Parathyroid adenoma (tissue), 2 donors: ENCODE data around the gene PRPF19.

Source experiments
- H2AFZ ChIP-seq: fragments of 300-600 bp; sonication (generic); one replicate; pipeline ENCODE4 v1.7.0; 2017; ENCODE audit warnings: antibody characterized with exemption, mild to moderate bottlenecking
- H3K27ac ChIP-seq: fragments of 300-600 bp; sonication (generic); one replicate; pipeline ENCODE4 v1.7.0; 2017
- H3K27me3 ChIP-seq: fragments of 300-600 bp; sonication (generic); one replicate; pipeline ENCODE4 v1.7.0; 2017; ENCODE audit warnings: low read length; ENCODE audit not compliant: control insufficient read depth, insufficient read depth
- H3K36me3 ChIP-seq: fragments of 300-600 bp; sonication (generic); one replicate; pipeline ENCODE4 v1.7.0; 2017; ENCODE audit warnings: low read length; ENCODE audit not compliant: control insufficient read depth, insufficient read depth
- H3K4me1 ChIP-seq: fragments of 300-600 bp; sonication (generic); one replicate; pipeline ENCODE4 v1.7.0; 2017; ENCODE audit warnings: control low read depth
- H3K4me2 ChIP-seq: fragments of 300-600 bp; sonication (generic); one replicate; pipeline ENCODE4 v1.7.0; 2017; ENCODE audit warnings: low read length
- H3K4me3 ChIP-seq: fragments of 300-600 bp; sonication (generic); one replicate; pipeline ENCODE4 v1.7.0; 2017; ENCODE audit warnings: low read depth, low read length
- H3K79me2 ChIP-seq: fragments of 300-600 bp; sonication (generic); one replicate; pipeline ENCODE4 v1.7.0; 2017; ENCODE audit warnings: control low read depth
- H3K9ac ChIP-seq: fragments of 300-600 bp; sonication (generic); one replicate; pipeline ENCODE4 v1.7.0; 2017; ENCODE audit warnings: mild to moderate bottlenecking
- H3K9me3 ChIP-seq: fragments of 300-600 bp; sonication (generic); one replicate; pipeline ENCODE4 v1.7.0; 2017; ENCODE audit warnings: low read length; ENCODE audit not compliant: control insufficient read depth
- CTCF ChIP-seq: fragments of 300-600 bp; sonication (generic); IDR thresholded peaks from one replicate; pipeline ENCODE4 v1.7.0; 2017; ENCODE audit warnings: antibody characterized with exemption, mild to moderate bottlenecking
- donor health status: primary hyperparathyroidism.

The PRPF19 gene

GRCh38 chr11:60864856-60865513 lies 41.4 kb downstream of the PRPF19 start:
- Histone ChIP-seq H3K4me1 (peaks cover 14% of the 10 kb centered on the region), H3K9ac (no peak overlapping the region), H3K79me2 (no peaks in the 10 kb centered on the region), H2AFZ (no peak overlapping the region), H3K27me3 (no peaks in the 10 kb centered on the region), H3K4me3 (no peak overlapping the region), H3K9me3 (no peaks in the 10 kb centered on the region), H3K36me3 (no peaks in the 10 kb centered on the region), H3K4me2 (no peak overlapping the region), H3K27ac (no peak overlapping the region)
- no peak for TF ChIP-seq CTCF

- no peaks in the 10 kb centered on the region for H3K36me3 ChIP-seq
- H3K9ac ChIP-seq, result no peak overlapping the region
- no peaks in the 10 kb centered on the region for H3K79me2 ChIP-seq
- TF ChIP-seq CTCF, result no peak
- no peaks in the 10 kb centered on the region for H3K27me3 ChIP-seq
- no peak overlapping the region for H3K27ac ChIP-seq
- no peaks in the 10 kb centered on the region for H3K9me3 ChIP-seq
- no peak overlapping the region for H3K4me3 ChIP-seq
- H3K4me1 ChIP-seq, result peaks cover 14% of the 10 kb centered on the region
- no peak overlapping the region for H2AFZ ChIP-seq
- H3K4me2 ChIP-seq, result no peak overlapping the region
Observed at GRCh38 chr11:60863550-60864521, 42.5 kb downstream of the PRPF19 start.

- H3K4me3 ChIP-seq, result no peak overlapping the region
- H3K27me3 ChIP-seq, result no peaks in the 10 kb centered on the region
- H2AFZ ChIP-seq, result no peak overlapping the region
- no peak overlapping the region for H3K27ac ChIP-seq
- no peak for TF ChIP-seq CTCF
- no peak overlapping the region for H3K4me2 ChIP-seq
- H3K36me3 ChIP-seq, result no peaks in the 10 kb centered on the region
- H3K9ac ChIP-seq, result no peak overlapping the region
- H3K79me2 ChIP-seq, result no peaks in the 10 kb centered on the region
- H3K4me1 ChIP-seq, result peaks cover 9% of the 10 kb centered on the region
- no peaks in the 10 kb centered on the region for H3K9me3 ChIP-seq
Observed at GRCh38 chr11:60862171-60862570, 44.2 kb downstream of the PRPF19 start.

- Histone ChIP-seq H3K9ac (no peak overlapping the region), H3K4me1 (peaks cover 2% of the 10 kb centered on the region), H3K36me3 (no peaks in the 10 kb centered on the region), H3K79me2 (no peaks in the 10 kb centered on the region), H3K4me2 (no peak overlapping the region), H2AFZ (no peak overlapping the region), H3K9me3 (no peaks in the 10 kb centered on the region), H3K4me3 (no peak overlapping the region), H3K27ac (no peak overlapping the region), H3K27me3 (no peaks in the 10 kb centered on the region)
- TF ChIP-seq CTCF, result no peak
Observed at GRCh38 chr11:60860943-60861342, 45.4 kb downstream of the PRPF19 start.
